WTC11 (cell line): Measurements from ENCODE around the gene BOK. TPM values are rescaled to one million over a fixed set of nuclear protein-coding genes. Genes with fewer than 3 reads are reported as not detected.

Source experiments
- ATAC-seq: fragments of 200-7000 bp; cut with Tn5 transposase; 2 replicates; pipeline ENCODE4 v1.10.0; 2021; ENCODE audit warnings: mild to moderate bottlenecking, moderate library complexity
- CTCF ChIA-PET: fragments of 300-600 bp; sonication (Branson Sonifier 250); formaldehyde crosslinking; loops from one replicate; lab custom pipeline; 2021; ENCODE audit warnings: antibody characterized with exemption; lab: Charles Lee
- POLR2A ChIA-PET: fragments of 350-600 bp; sonication (Branson Sonifier 250); formaldehyde crosslinking; loops from one replicate; lab custom pipeline; 2021; ENCODE audit warnings: antibody characterized with exemption; lab: Charles Lee
- DNase-seq: peaks from one replicate; pipeline ENCODE4 v3.0.0; 2021; ENCODE audit warnings: low spot score
- H3K27ac Mint-ChIP-seq: 2 replicates; pipeline ENCODE4 v1.8.0; 2021; ENCODE audit warnings: mixed read lengths
- H3K27me3 Mint-ChIP-seq: 2 replicates; pipeline ENCODE4 v1.8.0; 2021; ENCODE audit warnings: low read depth, mild to moderate bottlenecking, moderate library complexity, mixed read lengths
- H3K36me3 Mint-ChIP-seq: 2 replicates; pipeline ENCODE4 v1.8.0; 2021; ENCODE audit warnings: mixed read lengths
- H3K4me1 Mint-ChIP-seq: 2 replicates; pipeline ENCODE4 v1.8.0; 2022; ENCODE audit warnings: mixed read lengths
- H3K4me3 Mint-ChIP-seq: 2 replicates; pipeline ENCODE4 v1.8.0; 2021; ENCODE audit warnings: mild to moderate bottlenecking, moderate library complexity, mixed read lengths
- H3K9me3 Mint-ChIP-seq: 2 replicates; pipeline ENCODE4 v1.8.0; 2021; ENCODE audit warnings: mixed read lengths
- CBFB ChIP-seq: sonication (generic); formaldehyde crosslinking; IDR thresholded peaks from 2 replicates; pipeline ENCODE4 v1.8.1; 2022; ENCODE audit warnings: mild to moderate bottlenecking, low read depth, missing genetic modification reagents
- CREM ChIP-seq: sonication (generic); formaldehyde crosslinking; IDR thresholded peaks from 2 replicates; pipeline ENCODE4 v1.8.1; 2022; ENCODE audit warnings: mild to moderate bottlenecking, missing genetic modification reagents, moderate library complexity
- EMX1 ChIP-seq: fragments of 250-450 bp; sonication (Bioruptor Pico); IDR thresholded peaks from 2 replicates; pipeline ENCODE4 v1.8.0; 2021; ENCODE audit warnings: mild to moderate bottlenecking
- FOXK1 ChIP-seq: sonication (generic); formaldehyde crosslinking; IDR thresholded peaks from 2 replicates; pipeline ENCODE4 v1.8.0; 2022; ENCODE audit warnings: mild to moderate bottlenecking, moderate library complexity, missing genetic modification reagents
- GABPB1 ChIP-seq: sonication (generic); formaldehyde crosslinking; IDR thresholded peaks from 2 replicates; pipeline ENCODE4 v1.8.1; 2023; ENCODE audit warnings: mild to moderate bottlenecking, missing genetic modification reagents
- GTF2I ChIP-seq: fragments of 250-450 bp; sonication (Bioruptor Pico); conservative IDR thresholded peaks from 2 replicates; pipeline ENCODE4 v1.4.0; 2021; ENCODE audit warnings: mild to moderate bottlenecking
- KAT7 ChIP-seq: sonication (generic); formaldehyde crosslinking; IDR thresholded peaks from 2 replicates; pipeline ENCODE4 v1.8.1; 2023; ENCODE audit warnings: missing genetic modification reagents, mild to moderate bottlenecking, borderline replicate concordance
- NR3C1 ChIP-seq: sonication (generic); formaldehyde crosslinking; conservative IDR thresholded peaks from 2 replicates; pipeline ENCODE4 v1.8.1; 2023; ENCODE audit warnings: low read depth, mild to moderate bottlenecking, missing genetic modification reagents
- OVOL2 ChIP-seq: fragments of 250-450 bp; sonication (Bioruptor Pico); IDR thresholded peaks from 2 replicates; pipeline ENCODE4 v1.9.0; 2021; ENCODE audit warnings: mild to moderate bottlenecking, borderline replicate concordance
- TEAD4 ChIP-seq: sonication (generic); formaldehyde crosslinking; IDR thresholded peaks from 2 replicates; pipeline ENCODE4 v1.8.0; 2022; ENCODE audit warnings: mild to moderate bottlenecking, missing genetic modification reagents
- TP53 ChIP-seq: sonication (generic); formaldehyde crosslinking; IDR thresholded peaks from 2 replicates; pipeline ENCODE4 v1.8.1; 2023; ENCODE audit warnings: mild to moderate bottlenecking, missing genetic modification reagents
- ZNF121 ChIP-seq: sonication (generic); formaldehyde crosslinking; IDR thresholded peaks from 2 replicates; pipeline ENCODE4 v1.8.0; 2023; ENCODE audit warnings: missing genetic modification reagents
- ZNF317 ChIP-seq: sonication (generic); formaldehyde crosslinking; IDR thresholded peaks from 2 replicates; pipeline ENCODE4 v1.8.1; 2023; ENCODE audit warnings: low read depth, mild to moderate bottlenecking, moderate library complexity, missing genetic modification reagents, borderline replicate concordance
- ZNF396 ChIP-seq: fragments of 250-450 bp; sonication (Bioruptor Pico); IDR thresholded peaks from 2 replicates; pipeline ENCODE4 v1.8.0; 2021; ENCODE audit warnings: mild to moderate bottlenecking, moderate library complexity, borderline replicate concordance
- ZNF416 ChIP-seq: fragments of 250-450 bp; sonication (Bioruptor Pico); IDR thresholded peaks from 2 replicates; pipeline ENCODE4 v1.9.0; 2021; ENCODE audit warnings: mild to moderate bottlenecking, inconsistent platforms
- ZNF671 ChIP-seq: fragments of 250-450 bp; sonication (Bioruptor Pico); IDR thresholded peaks from 2 replicates; pipeline ENCODE4 v1.8.0; 2021; ENCODE audit warnings: mild to moderate bottlenecking
- total RNA-seq: library from RNA; stranded (reverse); gene quantifications from 3 replicates; pipeline ENCODE4 v1.2.3, GENCODE V29; 2021
- TF ChIP-seq, protein P1 (sequence below): sonication (generic); formaldehyde crosslinking; IDR thresholded peaks from 2 replicates; pipeline ENCODE4 v1.8.1; 2022; ENCODE audit warnings: low read depth, mild to moderate bottlenecking, moderate library complexity, missing genetic modification reagents, borderline replicate concordance
- TF ChIP-seq, protein P2 (sequence below): sonication (generic); formaldehyde crosslinking; IDR thresholded peaks from 2 replicates; pipeline ENCODE4 v1.8.0; 2022; ENCODE audit warnings: mild to moderate bottlenecking, missing genetic modification reagents
- TF ChIP-seq, protein P3 (sequence below): sonication (generic); formaldehyde crosslinking; IDR thresholded peaks from 2 replicates; pipeline ENCODE4 v1.8.1; 2023; ENCODE audit warnings: mild to moderate bottlenecking, missing genetic modification reagents, moderate library complexity
- TF ChIP-seq, protein P4 (sequence below): fragments of 250-450 bp; sonication (Bioruptor Pico); IDR thresholded peaks from 2 replicates; pipeline ENCODE4 v1.9.0; 2021; ENCODE audit warnings: moderate library complexity, mild to moderate bottlenecking, inconsistent platforms, borderline replicate concordance
- TF ChIP-seq, protein P5 (sequence below): fragments of 250-450 bp; sonication (Bioruptor Pico); IDR thresholded peaks from 2 replicates; pipeline ENCODE4 v1.9.0; 2021; ENCODE audit warnings: mild to moderate bottlenecking
- TF ChIP-seq, protein P6 (sequence below): sonication (generic); formaldehyde crosslinking; conservative IDR thresholded peaks from 2 replicates; pipeline ENCODE4 v1.8.1; 2022; ENCODE audit warnings: mild to moderate bottlenecking, missing genetic modification reagents
- TF ChIP-seq, protein P7 (sequence below): sonication (generic); formaldehyde crosslinking; IDR thresholded peaks from 2 replicates; pipeline ENCODE4 v1.8.1; 2023; ENCODE audit warnings: mild to moderate bottlenecking, missing genetic modification reagents
- TF ChIP-seq, protein P8 (sequence below): sonication (generic); formaldehyde crosslinking; IDR thresholded peaks from 2 replicates; pipeline ENCODE4 v1.8.0; 2023; ENCODE audit warnings: missing genetic modification reagents, mild to moderate bottlenecking, borderline replicate concordance
- TF ChIP-seq, protein P9 (sequence below): fragments of 250-450 bp; sonication (Bioruptor Pico); IDR thresholded peaks from 2 replicates; pipeline ENCODE4 v2.1.2; 2022; ENCODE audit warnings: mild to moderate bottlenecking, moderate library complexity

BOK gene
- total RNA-seq, 1 experiment from 2014 or later = 39.4 TPM

DNA sequence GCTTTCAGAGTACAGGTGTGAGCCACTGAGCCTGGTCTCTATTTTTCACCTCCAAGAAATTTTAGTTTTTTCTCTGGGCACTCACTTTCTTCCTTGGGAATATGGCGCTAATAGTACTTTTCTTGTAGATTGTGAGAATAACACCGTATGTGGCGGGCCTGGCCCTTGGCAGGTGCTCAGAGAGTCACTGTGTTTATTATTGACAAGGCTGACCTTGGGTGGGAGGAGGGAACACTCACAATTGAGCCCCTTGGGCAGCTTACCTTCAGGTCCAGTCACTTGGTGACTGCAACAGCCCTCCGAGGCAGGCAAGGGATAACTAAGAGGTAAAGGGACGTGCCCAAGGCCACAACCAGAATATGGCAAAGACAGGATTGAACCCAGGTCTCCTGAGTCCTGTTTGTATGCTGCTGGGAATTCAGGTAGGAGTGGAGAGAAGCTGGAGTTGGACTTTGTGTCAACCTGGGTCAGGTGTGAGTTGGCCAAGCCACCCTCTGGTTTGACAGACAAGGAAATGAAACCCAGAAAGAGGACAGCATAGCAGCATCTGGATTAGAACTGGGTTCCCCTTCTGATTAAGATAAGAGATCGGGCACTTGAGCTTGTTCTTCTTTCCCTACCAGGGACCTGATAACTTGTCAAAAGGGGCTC, 47.3 kb upstream of the BOK start (continued):
- TF ChIP-seq CBFB (CRISPR knock-in tag) (no peak), ZNF671 (CRISPR knock-in tag) (no peak), FOXK1 (CRISPR knock-in tag) (no peak), TP53 (CRISPR knock-in tag) (no peak), OVOL2 (CRISPR knock-in tag) (no peak), ZNF317 (no peak), ZNF416 (CRISPR knock-in tag) (no peak), GTF2I (no peak), EMX1 (CRISPR knock-in tag) (no peak)
- TF ChIP-seq, protein P1, sequence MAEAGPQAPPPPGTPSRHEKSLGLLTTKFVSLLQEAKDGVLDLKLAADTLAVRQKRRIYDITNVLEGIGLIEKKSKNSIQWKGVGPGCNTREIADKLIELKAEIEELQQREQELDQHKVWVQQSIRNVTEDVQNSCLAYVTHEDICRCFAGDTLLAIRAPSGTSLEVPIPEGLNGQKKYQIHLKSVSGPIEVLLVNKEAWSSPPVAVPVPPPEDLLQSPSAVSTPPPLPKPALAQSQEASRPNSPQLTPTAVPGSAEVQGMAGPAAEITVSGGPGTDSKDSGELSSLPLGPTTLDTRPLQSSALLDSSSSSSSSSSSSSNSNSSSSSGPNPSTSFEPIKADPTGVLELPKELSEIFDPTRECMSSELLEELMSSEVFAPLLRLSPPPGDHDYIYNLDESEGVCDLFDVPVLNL (CRISPR knock-in tag) = no peak
- TF ChIP-seq, protein P2, sequence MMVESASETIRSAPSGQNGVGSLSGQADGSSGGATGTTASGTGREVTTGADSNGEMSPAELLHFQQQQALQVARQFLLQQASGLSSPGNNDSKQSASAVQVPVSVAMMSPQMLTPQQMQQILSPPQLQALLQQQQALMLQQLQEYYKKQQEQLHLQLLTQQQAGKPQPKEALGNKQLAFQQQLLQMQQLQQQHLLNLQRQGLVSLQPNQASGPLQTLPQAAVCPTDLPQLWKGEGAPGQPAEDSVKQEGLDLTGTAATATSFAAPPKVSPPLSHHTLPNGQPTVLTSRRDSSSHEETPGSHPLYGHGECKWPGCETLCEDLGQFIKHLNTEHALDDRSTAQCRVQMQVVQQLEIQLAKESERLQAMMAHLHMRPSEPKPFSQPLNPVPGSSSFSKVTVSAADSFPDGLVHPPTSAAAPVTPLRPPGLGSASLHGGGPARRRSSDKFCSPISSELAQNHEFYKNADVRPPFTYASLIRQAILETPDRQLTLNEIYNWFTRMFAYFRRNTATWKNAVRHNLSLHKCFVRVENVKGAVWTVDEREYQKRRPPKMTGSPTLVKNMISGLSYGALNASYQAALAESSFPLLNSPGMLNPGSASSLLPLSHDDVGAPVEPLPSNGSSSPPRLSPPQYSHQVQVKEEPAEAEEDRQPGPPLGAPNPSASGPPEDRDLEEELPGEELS (CRISPR knock-in tag) = no peak

DNA sequence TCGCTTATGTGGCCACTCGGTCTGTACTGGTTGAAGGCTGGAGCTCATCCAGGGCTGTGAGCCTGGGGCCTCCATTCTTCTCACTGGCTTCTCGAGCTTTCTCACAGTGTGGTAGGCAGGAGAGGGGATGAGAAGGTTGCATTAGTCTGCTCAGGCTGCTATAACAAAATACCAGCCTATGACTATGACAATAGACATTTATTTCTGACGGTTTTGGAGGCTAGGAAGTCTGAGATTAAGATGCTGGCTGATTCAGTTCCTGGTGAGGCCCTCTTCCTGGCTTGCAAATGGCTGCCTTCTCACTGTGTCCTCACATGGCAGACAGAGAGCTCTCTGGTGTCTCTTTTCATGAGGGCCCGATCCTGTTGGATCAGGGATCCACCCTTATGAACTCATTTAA, 44.0 kb upstream of the BOK start:
- no peak for DNase-seq
- H3K27me3 Mint-ChIP-seq = peaks cover 18% of the 10 kb centered on the region
- no peak overlapping the region for H3K4me3 Mint-ChIP-seq
- H3K36me3 Mint-ChIP-seq = peaks cover 6% of the 10 kb centered on the region; the same call in 1 of the 2 replicates
- peaks cover 3% of the 10 kb centered on the region for H3K4me1 Mint-ChIP-seq
- no peak overlapping the region for H3K27ac Mint-ChIP-seq
- peaks cover 11% of the 10 kb centered on the region for H3K9me3 Mint-ChIP-seq
- ATAC-seq = no peak
- POLR2A ChIA-PET = no interaction called here
- CTCF ChIA-PET = no interaction called here
- TF ChIP-seq GABPB1 (CRISPR knock-in tag) (no peak), ZNF121 (CRISPR knock-in tag) (no peak), KAT7 (no peak), TP53 (CRISPR knock-in tag) (no peak), GTF2I (no peak), ZNF396 (CRISPR knock-in tag) (no peak), FOXK1 (CRISPR knock-in tag) (no peak), NR3C1 (CRISPR knock-in tag) (no peak), CREM (CRISPR knock-in tag) (no peak), TEAD4 (CRISPR knock-in tag) (no peak)
- TF ChIP-seq, protein P3, sequence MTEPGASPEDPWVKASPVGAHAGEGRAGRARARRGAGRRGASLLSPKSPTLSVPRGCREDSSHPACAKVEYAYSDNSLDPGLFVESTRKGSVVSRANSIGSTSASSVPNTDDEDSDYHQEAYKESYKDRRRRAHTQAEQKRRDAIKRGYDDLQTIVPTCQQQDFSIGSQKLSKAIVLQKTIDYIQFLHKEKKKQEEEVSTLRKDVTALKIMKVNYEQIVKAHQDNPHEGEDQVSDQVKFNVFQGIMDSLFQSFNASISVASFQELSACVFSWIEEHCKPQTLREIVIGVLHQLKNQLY (CRISPR knock-in tag) = no peak
- TF ChIP-seq, protein P4, sequence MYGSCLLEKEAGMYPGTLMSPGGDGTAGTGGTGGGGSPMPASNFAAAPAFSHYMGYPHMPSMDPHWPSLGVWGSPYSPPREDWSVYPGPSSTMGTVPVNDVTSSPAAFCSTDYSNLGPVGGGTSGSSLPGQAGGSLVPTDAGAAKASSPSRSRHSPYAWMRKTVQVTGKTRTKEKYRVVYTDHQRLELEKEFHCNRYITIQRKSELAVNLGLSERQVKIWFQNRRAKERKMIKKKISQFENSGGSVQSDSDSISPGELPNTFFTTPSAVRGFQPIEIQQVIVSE (CRISPR knock-in tag) = no peak
- TF ChIP-seq, protein P5, sequence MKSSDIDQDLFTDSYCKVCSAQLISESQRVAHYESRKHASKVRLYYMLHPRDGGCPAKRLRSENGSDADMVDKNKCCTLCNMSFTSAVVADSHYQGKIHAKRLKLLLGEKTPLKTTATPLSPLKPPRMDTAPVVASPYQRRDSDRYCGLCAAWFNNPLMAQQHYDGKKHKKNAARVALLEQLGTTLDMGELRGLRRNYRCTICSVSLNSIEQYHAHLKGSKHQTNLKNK (CRISPR knock-in tag) = no peak
- TF ChIP-seq, protein P6, sequence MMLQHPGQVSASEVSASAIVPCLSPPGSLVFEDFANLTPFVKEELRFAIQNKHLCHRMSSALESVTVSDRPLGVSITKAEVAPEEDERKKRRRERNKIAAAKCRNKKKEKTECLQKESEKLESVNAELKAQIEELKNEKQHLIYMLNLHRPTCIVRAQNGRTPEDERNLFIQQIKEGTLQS = no peak
- TF ChIP-seq, protein P7, sequence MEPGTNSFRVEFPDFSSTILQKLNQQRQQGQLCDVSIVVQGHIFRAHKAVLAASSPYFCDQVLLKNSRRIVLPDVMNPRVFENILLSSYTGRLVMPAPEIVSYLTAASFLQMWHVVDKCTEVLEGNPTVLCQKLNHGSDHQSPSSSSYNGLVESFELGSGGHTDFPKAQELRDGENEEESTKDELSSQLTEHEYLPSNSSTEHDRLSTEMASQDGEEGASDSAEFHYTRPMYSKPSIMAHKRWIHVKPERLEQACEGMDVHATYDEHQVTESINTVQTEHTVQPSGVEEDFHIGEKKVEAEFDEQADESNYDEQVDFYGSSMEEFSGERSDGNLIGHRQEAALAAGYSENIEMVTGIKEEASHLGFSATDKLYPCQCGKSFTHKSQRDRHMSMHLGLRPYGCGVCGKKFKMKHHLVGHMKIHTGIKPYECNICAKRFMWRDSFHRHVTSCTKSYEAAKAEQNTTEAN = no peak
- TF ChIP-seq, protein P8, sequence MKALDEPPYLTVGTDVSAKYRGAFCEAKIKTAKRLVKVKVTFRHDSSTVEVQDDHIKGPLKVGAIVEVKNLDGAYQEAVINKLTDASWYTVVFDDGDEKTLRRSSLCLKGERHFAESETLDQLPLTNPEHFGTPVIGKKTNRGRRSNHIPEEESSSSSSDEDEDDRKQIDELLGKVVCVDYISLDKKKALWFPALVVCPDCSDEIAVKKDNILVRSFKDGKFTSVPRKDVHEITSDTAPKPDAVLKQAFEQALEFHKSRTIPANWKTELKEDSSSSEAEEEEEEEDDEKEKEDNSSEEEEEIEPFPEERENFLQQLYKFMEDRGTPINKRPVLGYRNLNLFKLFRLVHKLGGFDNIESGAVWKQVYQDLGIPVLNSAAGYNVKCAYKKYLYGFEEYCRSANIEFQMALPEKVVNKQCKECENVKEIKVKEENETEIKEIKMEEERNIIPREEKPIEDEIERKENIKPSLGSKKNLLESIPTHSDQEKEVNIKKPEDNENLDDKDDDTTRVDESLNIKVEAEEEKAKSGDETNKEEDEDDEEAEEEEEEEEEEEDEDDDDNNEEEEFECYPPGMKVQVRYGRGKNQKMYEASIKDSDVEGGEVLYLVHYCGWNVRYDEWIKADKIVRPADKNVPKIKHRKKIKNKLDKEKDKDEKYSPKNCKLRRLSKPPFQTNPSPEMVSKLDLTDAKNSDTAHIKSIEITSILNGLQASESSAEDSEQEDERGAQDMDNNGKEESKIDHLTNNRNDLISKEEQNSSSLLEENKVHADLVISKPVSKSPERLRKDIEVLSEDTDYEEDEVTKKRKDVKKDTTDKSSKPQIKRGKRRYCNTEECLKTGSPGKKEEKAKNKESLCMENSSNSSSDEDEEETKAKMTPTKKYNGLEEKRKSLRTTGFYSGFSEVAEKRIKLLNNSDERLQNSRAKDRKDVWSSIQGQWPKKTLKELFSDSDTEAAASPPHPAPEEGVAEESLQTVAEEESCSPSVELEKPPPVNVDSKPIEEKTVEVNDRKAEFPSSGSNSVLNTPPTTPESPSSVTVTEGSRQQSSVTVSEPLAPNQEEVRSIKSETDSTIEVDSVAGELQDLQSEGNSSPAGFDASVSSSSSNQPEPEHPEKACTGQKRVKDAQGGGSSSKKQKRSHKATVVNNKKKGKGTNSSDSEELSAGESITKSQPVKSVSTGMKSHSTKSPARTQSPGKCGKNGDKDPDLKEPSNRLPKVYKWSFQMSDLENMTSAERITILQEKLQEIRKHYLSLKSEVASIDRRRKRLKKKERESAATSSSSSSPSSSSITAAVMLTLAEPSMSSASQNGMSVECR = no peak
- TF ChIP-seq, protein P9, sequence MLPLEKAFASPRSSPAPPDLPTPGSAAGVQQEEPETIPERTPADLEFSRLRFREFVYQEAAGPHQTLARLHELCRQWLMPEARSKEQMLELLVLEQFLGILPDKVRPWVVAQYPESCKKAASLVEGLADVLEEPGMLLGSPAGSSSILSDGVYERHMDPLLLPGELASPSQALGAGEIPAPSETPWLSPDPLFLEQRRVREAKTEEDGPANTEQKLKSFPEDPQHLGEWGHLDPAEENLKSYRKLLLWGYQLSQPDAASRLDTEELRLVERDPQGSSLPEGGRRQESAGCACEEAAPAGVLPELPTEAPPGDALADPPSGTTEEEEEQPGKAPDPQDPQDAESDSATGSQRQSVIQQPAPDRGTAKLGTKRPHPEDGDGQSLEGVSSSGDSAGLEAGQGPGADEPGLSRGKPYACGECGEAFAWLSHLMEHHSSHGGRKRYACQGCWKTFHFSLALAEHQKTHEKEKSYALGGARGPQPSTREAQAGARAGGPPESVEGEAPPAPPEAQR (CRISPR knock-in tag) = no peak
